Activated T-helper 17 cell treated with anti-CD3 and anti-CD28 coated beads, Interleukin-2, amount 50 U/mL, for 72 hours (primary cell): ENCODE measurements around the gene SPATA31E1. TPM values are rescaled to one million over a fixed set of nuclear protein-coding genes. Genes with fewer than 3 reads are reported as not detected.
"Not testable (repeated sequence)": the region's sequence is repeated elsewhere in the genome, so short reads cannot be mapped to it uniquely, and the experiment has no call there.

Experiments used
- ATAC-seq: fragments of 150-1000 bp; cut with Tn5 transposase; replicated peaks from 2 replicates; pipeline ENCODE4 v1.10.0; 2021; ENCODE audit warnings: mild to moderate bottlenecking, moderate library complexity
- H3K27ac Mint-ChIP-seq: one replicate; pipeline ENCODE4 v1.8.0; 2022; ENCODE audit warnings: mixed read lengths
- H3K27me3 Mint-ChIP-seq: one replicate; pipeline ENCODE4 v1.8.0; 2022; ENCODE audit warnings: mixed read lengths
- H3K36me3 Mint-ChIP-seq: one replicate; pipeline ENCODE4 v1.8.0; 2022; ENCODE audit warnings: low read depth, mild to moderate bottlenecking, mixed read lengths
- H3K4me1 Mint-ChIP-seq: one replicate; pipeline ENCODE4 v1.8.0; 2022; ENCODE audit warnings: mixed read lengths
- H3K4me3 Mint-ChIP-seq: one replicate; pipeline ENCODE4 v1.8.0; 2022; ENCODE audit warnings: mild to moderate bottlenecking, mixed read lengths
- H3K9me3 Mint-ChIP-seq: one replicate; pipeline ENCODE4 v1.8.0; 2022; ENCODE audit warnings: mixed read lengths
- total RNA-seq, 2 donors: library from RNA; stranded (reverse); gene quantifications; one replicate each; pipeline ENCODE4 v1.2.3, GENCODE V29; 2022

SPATA31E1 gene
- not detected for total RNA-seq

DNA sequence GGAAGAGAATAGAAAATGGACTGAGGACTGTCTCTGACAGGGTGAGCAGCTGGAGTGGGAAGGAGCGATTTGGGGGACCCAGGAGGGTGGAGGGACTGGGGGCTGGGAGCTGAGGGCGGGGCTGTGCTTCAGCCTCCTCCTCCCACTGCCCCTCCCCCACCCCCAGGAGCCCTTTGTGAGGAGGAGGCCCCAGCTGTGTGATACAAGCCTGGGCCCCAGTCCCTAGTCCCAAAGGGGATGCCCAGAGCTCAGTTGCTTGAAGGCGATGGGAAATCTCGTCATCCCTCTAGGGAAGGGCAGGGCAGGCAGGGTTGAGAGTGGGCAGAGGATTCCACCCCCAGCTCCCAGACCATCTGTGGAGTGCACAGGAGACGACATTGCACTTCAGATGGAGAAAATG lies at the start of gene SPATA31E1:
TSS of gene SPATA31E1 (plus strand) at position 251 of the 400 bp plus-strand sequence. CDS start at position 266, 15 bp downstream.
- H3K9me3 Mint-ChIP-seq: no peaks in the 10 kb centered on the region
- H3K27ac Mint-ChIP-seq: no peak within 1 kb of the TSS
- H3K4me1 Mint-ChIP-seq: no peaks in the 10 kb centered on the region
- no peak within 1 kb of the TSS for H3K4me3 Mint-ChIP-seq
- ATAC-seq: no peak
- H3K27me3 Mint-ChIP-seq: peaks cover 2% of the 10 kb centered on the region
- H3K36me3 Mint-ChIP-seq: no peaks in the 10 kb centered on the region

DNA sequence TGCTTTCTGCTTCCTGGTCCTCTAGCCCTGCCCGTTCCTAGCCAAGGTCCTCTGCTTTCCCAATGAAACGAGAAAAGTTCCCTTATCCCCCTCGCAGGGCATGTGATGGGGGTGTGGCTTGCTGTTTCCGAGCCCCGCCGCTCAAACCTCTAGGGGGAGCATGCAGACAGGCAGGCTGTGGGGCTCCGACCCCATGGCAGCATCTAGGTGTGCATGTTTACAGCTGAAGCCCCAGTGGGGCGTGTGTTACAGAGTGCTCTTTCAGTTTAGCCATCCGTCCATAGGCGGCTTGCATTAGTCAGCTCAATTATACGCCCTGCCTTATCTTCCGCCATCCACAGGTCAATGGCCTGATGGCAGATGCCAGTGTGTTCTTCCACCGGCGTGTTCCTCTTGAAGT lies 48.3 kb upstream of the SPATA31E1 start:
- H3K36me3 Mint-ChIP-seq: no peaks in the 10 kb centered on the region
- no peak overlapping the region for H3K27ac Mint-ChIP-seq
- H3K4me1 Mint-ChIP-seq: no peaks in the 10 kb centered on the region
- no peak overlapping the region for H3K4me3 Mint-ChIP-seq
- no peaks in the 10 kb centered on the region for H3K27me3 Mint-ChIP-seq
- ATAC-seq: no peak
- no peaks in the 10 kb centered on the region for H3K9me3 Mint-ChIP-seq

DNA sequence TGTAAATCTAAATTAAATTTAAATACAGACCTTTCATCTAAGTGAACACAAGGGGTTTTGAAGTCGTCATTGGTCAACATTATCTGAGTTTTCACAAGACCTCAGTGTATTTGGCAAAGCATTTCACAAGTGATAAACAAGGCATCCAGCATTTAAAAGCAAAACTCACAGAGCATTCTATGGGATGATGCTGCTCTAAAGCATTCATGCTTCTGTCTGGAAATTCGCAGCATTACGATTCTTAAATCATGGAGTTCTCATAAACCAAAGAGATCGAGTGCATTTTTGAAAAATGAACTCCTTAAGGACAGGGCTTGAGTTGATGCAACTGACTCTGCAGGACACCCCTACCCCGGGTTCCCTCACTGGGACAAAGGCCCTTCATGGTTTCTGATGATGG lies 46.1 kb upstream of the SPATA31E1 start:
- no peak overlapping the region for H3K4me3 Mint-ChIP-seq
- ATAC-seq: no peak
- no peaks in the 10 kb centered on the region for H3K4me1 Mint-ChIP-seq

DNA sequence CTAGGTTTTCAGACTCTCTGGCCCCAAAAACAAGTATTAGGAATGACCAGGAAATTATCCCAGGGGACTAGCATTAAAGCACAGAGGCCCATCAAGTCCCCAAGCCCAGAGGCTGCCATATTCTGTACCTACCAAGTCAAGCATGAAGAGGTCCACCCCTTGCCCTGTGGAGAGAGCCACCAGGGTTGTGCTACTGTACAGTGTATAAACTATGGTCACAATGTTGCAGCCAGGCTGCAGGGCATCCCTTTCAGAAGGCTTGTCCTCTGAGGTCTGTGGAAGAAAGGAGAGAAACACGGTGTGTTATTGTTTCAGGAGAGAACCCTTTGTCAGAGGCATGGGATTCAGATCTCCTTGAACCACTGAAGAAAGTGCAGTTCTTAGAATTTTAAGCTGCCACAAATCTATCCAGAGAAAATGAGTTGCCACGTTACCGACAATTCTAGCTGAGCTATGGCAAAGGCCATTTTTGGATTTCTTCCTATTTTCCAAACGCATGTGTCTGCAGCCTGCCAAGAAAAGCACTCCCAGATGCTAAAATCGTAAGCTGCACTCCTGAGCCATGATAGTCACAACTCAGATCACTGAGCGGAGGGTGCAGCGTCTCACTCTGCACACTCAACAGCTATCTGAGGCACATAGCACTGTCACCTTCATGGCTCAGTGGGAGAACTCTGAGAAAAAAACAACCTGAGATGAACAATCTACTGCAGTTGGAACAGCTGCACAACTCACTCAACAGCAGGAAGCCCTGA lies 45.5 kb upstream of the SPATA31E1 start:
- H3K27me3 Mint-ChIP-seq: peaks cover 3% of the 10 kb centered on the region
- no peak for ATAC-seq

More for the DNA sequence above, 46.1 kb upstream of the SPATA31E1 start:
- no peaks in the 10 kb centered on the region for H3K9me3 Mint-ChIP-seq
- no peaks in the 10 kb centered on the region for H3K36me3 Mint-ChIP-seq
- H3K27me3 Mint-ChIP-seq: peaks cover 3% of the 10 kb centered on the region
- H3K27ac Mint-ChIP-seq: no peak overlapping the region

DNA sequence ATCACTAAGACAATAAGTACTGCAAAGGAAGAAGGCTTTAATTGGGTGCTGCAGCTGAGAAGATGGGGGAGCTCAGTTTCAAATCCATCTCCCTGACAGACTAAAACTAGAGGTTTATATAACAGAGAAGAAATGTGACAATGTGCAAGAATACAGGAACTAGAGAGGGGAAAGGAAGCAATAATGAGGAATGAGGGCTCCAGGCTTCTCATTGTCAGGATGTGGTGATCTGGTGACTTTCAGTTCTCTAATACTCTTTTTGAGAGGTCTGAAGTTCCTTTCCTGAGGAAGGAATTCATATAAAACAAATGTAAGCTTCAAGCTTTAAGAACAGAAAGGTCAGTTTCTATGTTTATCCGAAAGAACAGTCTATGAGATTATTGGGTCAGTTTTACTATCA lies 42.5 kb upstream of the SPATA31E1 start:
- Mint-ChIP-seq H3K27me3 (peaks cover 3% of the 10 kb centered on the region), H3K4me1 (no peaks in the 10 kb centered on the region)
- no peak for ATAC-seq

More for the DNA sequence above, 45.5 kb upstream of the SPATA31E1 start:
- H3K4me3 Mint-ChIP-seq: no peak overlapping the region
- no peaks in the 10 kb centered on the region for H3K9me3 Mint-ChIP-seq
- H3K4me1 Mint-ChIP-seq: no peaks in the 10 kb centered on the region
- H3K36me3 Mint-ChIP-seq: no peaks in the 10 kb centered on the region
- no peak overlapping the region for H3K27ac Mint-ChIP-seq

DNA sequence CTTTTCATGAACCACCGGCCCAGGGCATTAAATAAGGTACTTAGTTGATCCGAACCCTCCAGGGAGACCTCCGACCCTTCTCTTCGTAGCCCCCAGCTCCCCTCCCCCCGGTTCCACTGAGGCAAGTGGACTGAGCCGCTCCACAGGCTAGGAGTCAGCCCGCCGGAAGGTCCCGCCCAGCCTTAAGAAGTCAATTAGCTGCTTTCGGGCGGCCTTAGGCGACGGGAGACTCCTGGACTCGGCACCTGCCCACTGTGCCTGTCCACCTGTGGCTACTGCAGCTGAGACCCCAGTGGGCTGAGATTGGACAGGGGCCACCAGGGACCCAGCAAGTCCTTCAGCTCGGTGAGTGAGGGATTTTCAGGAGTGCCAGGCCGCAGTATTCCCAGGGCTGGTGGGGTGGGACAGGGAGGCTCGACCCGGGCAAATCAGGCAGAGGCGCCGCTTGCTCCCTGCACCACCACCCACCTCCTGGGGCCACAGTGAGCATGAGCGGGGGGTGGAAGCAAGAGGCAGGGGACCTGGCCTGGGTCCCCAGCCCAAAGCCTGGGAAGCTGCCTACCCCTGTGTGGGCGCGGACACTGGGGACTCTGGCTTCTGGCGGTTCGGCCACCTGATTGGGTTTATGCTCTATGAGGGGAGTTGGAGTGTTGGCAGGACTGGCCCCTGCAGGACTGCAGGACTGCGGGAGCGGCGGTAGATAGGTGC lies 39.6 kb upstream of the SPATA31E1 start:
- H3K27ac Mint-ChIP-seq: no peak overlapping the region
- H3K4me1 Mint-ChIP-seq: no peaks in the 10 kb centered on the region
- no peak for ATAC-seq
- no peaks in the 10 kb centered on the region for H3K36me3 Mint-ChIP-seq
- no peak overlapping the region for H3K4me3 Mint-ChIP-seq
- no peaks in the 10 kb centered on the region for H3K9me3 Mint-ChIP-seq
- H3K27me3 Mint-ChIP-seq: peaks cover 7% of the 10 kb centered on the region

More for the DNA sequence above, 42.5 kb upstream of the SPATA31E1 start:
- H3K36me3 Mint-ChIP-seq: no peaks in the 10 kb centered on the region
- no peak overlapping the region for H3K27ac Mint-ChIP-seq
- no peaks in the 10 kb centered on the region for H3K9me3 Mint-ChIP-seq
- H3K4me3 Mint-ChIP-seq: no peak overlapping the region

DNA sequence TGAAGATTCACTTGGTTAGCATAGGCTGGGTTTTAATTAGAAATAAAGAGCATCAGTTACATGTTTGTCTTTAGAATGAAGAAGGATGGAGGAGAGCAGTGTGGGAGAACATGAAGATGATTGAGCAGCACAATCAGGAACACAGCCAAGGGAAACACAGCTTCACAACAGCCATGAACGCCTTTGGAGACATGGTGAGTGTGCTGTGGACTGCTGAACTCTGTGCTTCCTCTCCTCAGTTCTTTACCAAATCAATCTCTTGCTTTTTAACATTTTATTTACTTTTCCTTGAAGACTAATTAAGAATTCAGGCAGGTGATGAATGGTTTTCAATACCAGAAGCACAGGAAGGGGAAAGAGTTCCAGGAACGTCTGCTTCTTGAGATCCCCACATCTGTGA lies 38.2 kb upstream of the SPATA31E1 start:
- no peaks in the 10 kb centered on the region for H3K9me3 Mint-ChIP-seq
- no peak overlapping the region for H3K4me3 Mint-ChIP-seq
- peaks cover 10% of the 10 kb centered on the region for H3K27me3 Mint-ChIP-seq
- no peaks in the 10 kb centered on the region for H3K4me1 Mint-ChIP-seq
- no peaks in the 10 kb centered on the region for H3K36me3 Mint-ChIP-seq
- no peak for ATAC-seq
- H3K27ac Mint-ChIP-seq: no peak overlapping the region

DNA sequence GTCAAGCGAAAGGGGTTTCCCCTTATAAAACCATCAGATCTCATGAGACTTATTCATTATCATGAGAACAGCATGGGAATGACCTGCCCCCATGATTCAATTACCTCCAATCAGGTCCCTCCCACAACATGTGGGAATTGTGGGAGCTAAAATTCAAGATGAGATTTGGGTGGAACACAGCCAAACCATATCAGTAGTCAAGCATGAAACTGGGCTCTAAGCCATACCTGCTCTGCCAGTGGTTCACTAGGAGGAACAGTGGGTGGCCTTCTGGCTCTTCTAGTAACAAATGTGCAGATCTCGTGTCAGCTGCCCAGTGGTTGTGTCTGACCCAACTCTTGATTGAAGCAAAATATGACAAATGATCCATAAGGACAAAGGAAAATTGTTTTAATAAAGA lies 34.9 kb upstream of the SPATA31E1 start:
- H3K27me3 Mint-ChIP-seq, ATAC-seq, H3K4me3 Mint-ChIP-seq, H3K9me3 Mint-ChIP-seq, H3K27ac Mint-ChIP-seq, H3K36me3 Mint-ChIP-seq, H3K4me1 Mint-ChIP-seq: not testable (repeated sequence)

DNA sequence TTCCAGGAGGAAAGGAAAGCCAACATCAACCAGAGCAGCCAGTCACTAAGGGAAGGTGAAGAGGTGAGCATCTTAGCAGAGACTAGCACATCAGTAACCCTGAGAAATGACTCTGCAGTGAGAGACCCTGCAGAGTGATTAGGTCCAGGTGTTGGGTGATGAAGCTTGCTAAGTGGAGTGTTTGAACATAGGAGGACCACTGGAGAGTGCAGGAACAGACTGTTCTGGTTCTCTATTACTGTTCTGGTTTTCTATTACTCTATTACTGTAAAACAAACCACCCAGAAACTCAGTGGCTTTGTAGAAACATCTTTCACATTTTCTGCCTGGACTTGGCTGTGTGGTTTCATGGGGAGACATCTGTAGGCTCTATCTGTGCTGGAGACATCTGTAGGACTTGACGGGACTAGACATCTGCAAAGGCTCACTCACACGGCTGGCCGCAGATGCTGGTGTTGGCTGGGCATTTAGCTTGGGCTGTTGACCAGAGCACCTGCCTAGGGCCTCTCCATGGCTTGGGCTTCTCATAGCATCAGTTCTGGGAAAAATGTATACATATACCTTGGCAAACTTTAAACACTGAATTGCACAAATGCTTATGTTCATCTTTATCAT lies 33.4 kb upstream of the SPATA31E1 start:
- H3K4me3 Mint-ChIP-seq: no peak overlapping the region
- H3K9me3 Mint-ChIP-seq: no peaks in the 10 kb centered on the region
- peaks cover 7% of the 10 kb centered on the region for H3K27me3 Mint-ChIP-seq
- no peaks in the 10 kb centered on the region for H3K36me3 Mint-ChIP-seq
- no peaks in the 10 kb centered on the region for H3K4me1 Mint-ChIP-seq
- H3K27ac Mint-ChIP-seq: no peak overlapping the region
- no peak for ATAC-seq

DNA sequence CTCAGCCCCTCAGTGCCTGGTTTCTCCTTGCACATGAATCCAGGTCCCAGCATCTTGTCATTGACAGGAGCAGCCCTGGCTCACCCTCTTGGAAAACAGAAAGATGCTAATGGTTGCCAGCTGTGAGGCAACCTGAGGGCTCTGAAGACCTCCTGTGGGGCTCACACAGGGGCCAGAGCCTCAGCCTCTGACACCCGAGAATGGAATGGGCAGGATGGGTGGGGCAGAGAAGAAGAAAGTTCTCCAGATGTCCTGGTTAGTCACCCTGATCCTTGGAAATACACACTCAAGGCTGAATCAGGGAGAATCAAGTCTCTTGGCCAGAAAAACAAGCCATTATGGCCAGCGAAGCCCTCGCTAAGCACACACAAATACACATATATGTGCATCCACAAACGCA lies 32.3 kb upstream of the SPATA31E1 start:
- no peak overlapping the region for H3K27ac Mint-ChIP-seq
- H3K9me3 Mint-ChIP-seq: no peaks in the 10 kb centered on the region
- no peak overlapping the region for H3K4me3 Mint-ChIP-seq
- no peak for ATAC-seq
- H3K27me3 Mint-ChIP-seq: peaks cover 7% of the 10 kb centered on the region
- H3K36me3 Mint-ChIP-seq: no peaks in the 10 kb centered on the region
- H3K4me1 Mint-ChIP-seq: no peaks in the 10 kb centered on the region

DNA sequence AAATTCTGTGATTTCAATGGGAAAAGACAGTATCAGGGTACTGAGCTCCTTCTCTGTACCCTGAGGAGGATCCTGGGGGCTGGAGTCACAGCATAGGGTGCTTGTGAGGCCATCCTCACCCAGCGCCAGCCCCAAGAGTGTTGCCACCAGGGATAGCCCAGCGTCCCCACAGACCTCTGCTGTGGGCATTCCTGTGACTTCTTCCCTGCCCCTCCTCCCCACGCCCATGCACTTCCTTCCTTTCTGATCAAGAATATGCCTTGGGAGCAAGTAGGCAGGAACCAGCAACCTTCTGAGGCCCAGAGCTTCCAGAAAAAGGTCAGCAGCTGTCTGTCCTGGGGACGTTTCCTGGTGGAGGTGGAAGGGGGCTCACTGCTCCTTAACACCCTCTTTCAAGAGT lies 31.5 kb upstream of the SPATA31E1 start:
- not testable (repeated sequence) for H3K4me1 Mint-ChIP-seq, H3K9me3 Mint-ChIP-seq, H3K27ac Mint-ChIP-seq, H3K36me3 Mint-ChIP-seq, H3K4me3 Mint-ChIP-seq, ATAC-seq
- H3K27me3 Mint-ChIP-seq: peaks cover 13% of the 10 kb centered on the region

DNA sequence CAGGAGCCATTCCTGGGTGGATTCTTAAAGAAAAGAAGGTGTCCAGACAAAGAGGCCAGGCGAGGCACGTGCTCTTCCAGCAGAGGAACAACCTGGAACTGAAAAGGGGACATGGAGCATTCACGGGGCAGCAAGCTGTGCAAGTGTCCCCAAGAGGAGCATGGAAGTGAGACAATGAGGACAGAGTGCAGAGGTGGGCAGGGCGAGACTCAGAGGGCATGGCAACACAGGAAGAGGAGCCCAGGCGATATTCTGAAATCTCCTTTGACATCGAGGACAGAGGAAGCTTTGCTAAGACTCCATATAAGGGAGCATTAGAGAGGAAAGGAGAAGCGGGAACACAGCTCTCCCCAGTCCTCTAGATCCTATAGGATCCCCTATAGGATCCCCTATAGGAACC lies 29.4 kb upstream of the SPATA31E1 start:
- no peak for ATAC-seq
- H3K36me3 Mint-ChIP-seq: no peaks in the 10 kb centered on the region
- H3K27me3 Mint-ChIP-seq: peaks cover 9% of the 10 kb centered on the region
- H3K4me3 Mint-ChIP-seq: no peak overlapping the region
- H3K9me3 Mint-ChIP-seq: no peaks in the 10 kb centered on the region
- no peaks in the 10 kb centered on the region for H3K4me1 Mint-ChIP-seq
- H3K27ac Mint-ChIP-seq: no peak overlapping the region

DNA sequence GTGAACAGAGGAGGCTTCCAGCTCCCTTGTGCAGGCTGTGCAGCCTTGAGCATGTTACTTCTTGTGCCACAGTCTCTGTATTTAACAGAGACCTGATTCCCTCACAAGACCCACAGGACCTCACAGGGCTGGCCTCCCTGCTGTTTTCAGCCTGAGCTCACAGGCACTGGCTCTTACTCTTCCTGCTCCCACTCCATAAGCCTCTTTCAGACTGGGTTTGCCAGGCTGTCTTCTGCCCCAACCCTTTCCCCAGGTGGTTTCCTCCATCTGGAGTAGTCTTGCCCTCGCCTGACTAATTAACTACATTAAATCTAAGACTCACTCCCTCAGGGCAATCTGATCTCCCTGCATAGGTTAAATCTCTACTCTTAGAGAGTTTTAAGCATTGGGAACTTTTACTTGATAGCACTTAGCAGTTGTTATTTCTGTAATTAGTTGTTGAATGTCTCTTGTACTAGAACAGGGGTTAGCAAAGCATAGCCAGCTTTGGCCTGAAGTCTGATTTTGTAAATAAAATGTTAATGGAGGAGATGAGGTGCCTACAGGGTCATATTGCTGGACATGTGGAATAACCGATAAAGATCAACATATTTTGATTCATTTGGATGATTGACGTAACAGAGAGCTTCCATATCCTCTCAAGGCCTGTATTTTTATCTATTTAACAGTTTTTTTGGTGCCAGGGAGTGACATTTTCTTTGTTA lies 28.6 kb upstream of the SPATA31E1 start:
- Mint-ChIP-seq H3K4me1 (no peaks in the 10 kb centered on the region), H3K9me3 (no peaks in the 10 kb centered on the region), H3K27me3 (peaks cover 6% of the 10 kb centered on the region), H3K4me3 (no peak overlapping the region), H3K27ac (no peak overlapping the region), H3K36me3 (no peaks in the 10 kb centered on the region)
- no peak for ATAC-seq

DNA sequence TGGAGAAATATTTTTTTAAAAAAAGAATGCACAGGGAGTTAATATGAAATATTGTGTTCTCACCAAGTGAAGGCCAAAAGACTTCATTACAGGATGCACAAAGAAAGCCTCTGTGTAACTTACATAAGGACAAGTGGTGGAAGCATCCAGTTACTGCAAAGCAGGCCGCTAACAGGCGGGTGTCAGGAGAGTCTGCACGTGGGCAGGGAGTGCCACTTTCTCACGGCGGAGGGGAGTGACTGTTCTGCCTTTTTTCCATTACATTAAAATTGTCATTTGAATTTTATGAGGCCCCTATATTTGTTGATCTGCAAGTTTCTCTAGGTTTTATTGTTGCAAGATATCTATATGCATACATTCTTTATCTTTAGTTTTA lies 28.1 kb upstream of the SPATA31E1 start:
- H3K27me3 Mint-ChIP-seq: peaks cover 6% of the 10 kb centered on the region

More for the DNA sequence above, 28.1 kb upstream of the SPATA31E1 start:
- Mint-ChIP-seq H3K27ac (no peak overlapping the region), H3K4me1 (no peaks in the 10 kb centered on the region), H3K9me3 (no peaks in the 10 kb centered on the region), H3K4me3 (no peak overlapping the region), H3K36me3 (no peaks in the 10 kb centered on the region)
- no peak for ATAC-seq
